NCI-H748 (cell line): Measurements from ENCODE around the gene BLM.

Experiments
- DNase-seq: peaks from one replicate; lab custom pipeline; 2025; ENCODE audit not compliant: unreplicated experiment; lab: John Stamatoyannopoulos, UW

BLM gene

DNA sequence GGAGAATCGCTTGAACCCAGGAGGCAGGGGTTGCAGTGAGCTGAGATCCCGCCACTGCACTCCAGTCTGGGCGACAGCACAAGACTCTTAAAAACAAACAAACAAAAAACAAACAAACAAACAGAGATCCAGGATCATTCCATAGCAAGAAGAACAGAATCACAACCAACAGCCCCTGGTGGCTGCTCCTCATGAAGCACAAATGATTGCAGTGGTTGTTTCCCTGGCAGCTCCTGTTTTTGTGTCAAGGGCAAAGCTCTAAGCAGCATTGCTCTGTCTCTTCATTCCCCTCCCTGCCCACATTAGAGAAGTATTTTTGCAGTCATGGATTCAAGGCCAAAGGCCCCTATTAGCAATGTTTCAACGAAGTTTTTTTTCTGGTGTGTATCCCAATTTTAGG lies 25.8 kb upstream of the BLM start:
- DNase-seq: no peak

DNA sequence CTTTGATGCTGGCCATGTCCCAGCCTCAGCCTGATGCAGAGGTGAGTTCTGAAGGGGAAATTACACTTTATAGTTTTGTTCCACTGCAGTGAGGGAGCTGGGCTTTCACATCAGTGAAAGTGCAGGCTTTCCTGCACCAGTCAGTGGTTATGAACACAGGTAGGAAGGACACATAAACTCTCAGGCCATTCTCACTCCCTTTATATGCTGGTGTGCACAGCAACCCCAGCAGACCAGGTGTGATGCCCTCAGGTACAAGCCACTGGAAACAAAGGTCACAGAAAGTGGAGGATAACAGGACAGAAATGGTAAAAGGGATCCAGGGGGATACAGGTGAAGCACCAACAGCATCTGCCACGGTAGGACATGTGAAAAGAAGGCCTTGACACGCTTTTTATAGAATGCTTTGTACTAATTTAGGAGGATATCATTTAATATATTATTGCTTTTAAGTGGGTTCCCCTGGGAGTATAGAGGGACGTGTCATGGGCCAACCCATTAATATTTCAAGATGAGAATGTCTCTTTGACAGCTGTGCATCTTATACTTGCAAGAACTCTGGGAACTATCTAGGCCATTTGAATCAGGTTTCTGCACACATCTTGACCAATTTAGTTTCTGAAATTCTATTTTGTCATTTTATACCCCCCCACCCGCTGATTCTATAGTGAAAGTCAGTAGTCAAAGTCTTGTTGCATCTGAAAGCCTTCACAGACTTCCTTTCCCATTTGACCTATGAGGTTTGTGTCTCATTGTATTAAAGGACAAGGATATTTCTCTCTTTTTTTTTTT lies 25.0 kb upstream of the BLM start:
- DNase-seq: no peak

DNA sequence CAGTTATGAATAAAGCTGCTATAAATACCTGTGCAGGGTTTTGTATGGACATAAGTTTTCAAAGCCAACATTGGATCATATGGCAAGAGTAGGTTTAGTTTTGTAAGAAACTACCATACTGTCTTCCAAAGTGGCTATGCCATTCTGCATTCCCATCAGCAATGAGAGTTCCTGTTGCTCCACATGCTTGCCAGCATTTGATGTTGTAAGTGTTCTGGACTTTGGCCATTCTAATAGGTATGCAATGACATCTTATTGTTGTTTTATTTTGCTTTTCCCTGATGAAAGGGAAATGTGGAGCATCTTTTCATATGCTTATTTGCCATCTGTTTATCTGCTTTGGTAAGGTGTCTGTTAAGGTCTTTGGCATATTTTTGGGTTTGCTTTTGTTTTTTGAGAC lies 22.2 kb upstream of the BLM start:
- DNase-seq: no peak

DNA sequence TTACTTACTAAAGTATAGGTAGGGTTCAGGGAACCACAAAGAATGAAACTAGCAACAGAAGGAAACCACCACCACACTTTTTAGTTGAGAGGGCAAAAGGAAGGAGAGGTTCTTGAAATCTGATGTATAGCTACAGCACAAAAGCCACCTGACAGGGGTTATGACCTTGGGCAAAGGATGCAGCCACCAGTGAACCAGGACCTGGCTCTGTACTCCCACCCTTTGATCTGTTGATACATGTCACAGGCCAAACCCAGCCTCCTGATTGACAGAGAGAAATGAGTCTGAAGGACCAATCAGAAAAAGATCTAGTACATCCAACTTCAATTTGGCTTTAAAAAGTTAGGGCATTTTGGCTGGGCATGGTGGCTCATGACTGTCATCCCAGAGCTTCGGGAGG lies 20.0 kb upstream of the BLM start:
- no peak for DNase-seq

DNA sequence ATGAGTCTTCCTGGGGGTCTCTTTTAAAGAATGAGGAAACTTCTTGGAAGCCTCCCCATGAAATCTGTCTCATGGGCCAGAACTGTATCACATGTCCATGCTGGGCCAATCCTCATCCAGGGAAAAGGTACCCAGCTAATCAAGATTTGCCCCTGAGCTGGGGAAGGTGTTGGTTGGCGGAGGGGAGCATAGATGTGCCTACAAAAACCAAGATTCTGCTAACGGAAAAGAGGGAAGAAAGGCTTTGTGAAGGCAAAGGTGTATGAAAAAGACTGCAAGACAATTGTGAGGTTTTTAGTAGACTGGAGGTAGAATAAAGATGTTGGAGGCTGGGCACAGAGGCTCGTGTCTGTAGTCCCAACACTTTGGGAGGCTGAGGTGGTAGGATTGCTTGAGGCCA lies 18.5 kb upstream of the BLM start:
- no peak for DNase-seq

DNA sequence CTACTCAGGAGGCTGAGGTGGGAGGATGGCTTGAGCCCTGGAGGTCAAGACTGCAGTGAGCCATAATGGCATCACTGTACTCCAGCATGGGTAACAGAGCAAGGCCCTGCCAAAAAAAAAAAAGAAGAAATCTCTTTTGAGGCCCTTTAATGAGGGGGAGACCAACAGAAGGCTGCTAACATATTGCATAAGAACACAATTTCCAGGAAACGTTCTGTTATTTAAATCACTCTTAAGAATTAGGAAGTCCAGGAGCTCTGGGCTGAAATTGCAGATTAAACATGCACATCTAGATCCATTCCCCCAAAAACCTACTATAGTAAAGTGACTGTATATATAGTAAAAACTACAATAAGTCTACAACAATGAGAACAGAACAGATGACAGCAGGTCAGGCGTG lies 16.1 kb upstream of the BLM start:
- no peak for DNase-seq

DNA sequence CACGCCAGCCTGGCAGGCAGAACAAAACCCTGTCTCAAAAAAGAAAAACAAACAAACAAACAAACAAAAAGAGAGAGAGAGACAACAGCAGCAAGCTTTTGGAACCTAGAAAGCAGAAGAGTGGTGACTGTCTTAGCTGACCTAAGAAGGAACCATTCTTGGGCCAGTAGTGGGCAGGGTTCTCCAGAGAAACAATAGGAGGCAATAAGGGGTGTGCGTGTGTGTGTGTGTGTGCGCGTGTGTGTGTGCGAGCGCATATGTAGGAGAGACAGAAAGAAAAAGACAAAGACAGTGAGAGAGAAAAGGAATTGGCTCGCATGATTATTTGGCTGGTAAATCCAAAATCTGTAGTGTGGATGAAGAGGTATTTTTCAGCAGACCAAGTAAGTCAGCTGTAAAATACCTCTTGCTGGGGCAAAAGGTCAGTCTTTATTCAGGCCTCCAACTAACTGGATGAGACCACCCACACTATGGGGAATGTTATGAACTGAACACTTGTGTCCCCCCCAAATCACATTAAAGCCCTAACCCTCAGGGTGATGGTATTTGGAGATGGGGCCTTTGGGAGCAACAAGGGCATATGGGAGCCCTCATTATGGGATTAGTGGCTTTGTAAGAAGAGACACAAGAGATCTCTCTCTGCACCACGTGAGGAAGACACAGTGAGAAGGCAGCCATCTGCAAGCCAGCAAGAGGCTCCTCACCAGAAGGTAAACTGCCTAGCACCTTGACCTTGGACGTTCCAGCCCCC lies 15.1 kb upstream of the BLM start:
- DNase-seq: no peak

DNA sequence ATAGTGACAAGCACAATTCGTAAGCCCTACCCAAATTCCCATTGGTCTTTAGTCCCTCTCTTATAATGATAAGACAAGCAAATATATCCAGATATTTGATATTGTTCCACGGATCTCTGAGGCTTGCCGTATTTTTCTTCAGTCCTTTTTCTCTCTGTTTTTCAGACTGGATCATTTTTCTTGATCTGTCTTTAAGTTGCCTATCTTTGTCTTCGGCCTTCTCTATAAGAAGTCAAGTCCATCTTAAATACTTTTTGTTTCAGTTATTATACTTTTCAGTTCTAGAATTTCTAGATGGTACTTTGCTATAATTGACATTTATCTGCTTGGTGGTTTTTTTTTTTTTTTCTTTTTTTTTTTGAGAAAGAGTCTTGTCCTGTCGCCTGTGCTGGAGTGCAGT lies 13.7 kb upstream of the BLM start:
- no peak for DNase-seq

DNA sequence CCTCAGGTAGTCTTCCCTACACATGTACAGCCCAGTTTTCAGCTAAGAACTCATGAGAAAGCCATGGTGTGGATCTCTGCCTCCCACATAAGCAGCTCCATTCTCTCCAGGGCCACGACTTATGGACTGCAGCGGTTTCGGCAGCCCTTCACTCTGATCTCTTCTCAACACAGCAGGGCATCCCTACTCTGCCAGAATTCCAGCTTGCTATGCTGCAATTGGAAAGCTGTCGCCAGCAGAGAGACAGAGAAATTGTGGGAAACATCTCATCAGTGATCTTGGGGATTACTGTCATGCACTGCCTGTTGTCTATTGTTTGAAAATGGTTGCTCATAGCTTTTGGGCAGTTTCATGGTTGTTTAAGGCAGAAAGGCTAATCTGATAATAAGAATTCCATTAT lies 11.9 kb upstream of the BLM start:
- no peak for DNase-seq

DNA sequence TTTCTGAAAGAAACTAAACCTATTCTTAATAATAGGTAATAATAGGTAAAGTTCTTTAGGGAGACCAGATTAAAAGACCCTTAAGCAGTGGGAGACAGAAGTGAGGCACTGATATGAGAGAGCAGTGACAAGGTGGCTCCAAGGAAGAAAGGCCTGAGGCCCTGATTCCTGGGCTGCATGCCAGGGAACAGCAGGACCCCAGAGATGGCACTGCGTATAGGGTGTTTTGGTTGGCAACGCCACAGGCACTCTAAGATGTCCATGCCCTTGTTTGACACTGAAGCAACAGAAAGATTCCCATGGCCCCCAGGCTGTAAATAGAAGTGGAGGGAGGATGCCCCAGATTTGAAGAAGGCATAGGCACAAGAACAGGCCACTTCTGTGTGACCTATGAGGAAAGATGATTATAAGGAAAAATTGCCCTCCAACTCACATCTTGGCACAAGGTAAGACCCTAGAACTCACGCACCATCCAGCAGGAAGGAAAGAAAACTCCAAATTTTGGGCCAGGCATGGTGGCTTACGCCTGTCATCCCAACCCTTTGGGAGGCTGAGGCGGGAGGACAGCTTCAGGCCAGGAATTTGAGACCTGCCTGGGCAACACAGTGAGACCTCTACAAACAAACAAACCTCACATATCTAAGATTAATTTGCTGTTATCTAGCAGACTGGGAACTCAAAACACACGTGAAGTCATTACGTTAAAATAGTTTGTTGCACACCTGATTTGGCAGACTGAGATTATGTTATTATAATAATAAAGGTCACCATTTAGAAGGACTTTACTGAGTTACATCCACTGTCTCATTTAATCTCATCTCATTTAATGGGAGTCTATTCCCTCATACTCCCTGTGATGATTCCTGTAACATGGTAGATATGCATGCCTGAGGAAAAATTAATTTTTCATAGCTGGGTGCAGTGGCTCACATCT lies 10.5 kb upstream of the BLM start:
- peak; percentile 56 for DNase-seq

DNA sequence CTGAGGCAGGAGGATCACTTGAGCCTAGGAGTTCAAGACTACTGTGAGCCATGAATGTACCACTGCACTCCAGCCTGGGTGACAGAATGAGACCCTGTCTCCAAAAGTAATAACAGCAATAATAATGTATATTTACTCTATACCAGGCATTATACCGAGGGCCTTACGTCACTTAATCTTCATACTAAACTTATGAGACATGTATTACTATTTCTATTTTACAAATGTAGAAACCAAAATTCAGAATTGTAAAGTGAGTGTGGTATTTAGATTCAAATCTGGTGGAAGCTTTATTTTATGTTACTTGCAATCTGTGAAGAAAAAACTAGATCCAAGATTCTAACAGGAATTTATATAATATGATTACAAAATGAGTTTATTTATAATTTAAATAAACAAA lies 9.7 kb upstream of the BLM start:
- DNase-seq: no peak

DNA sequence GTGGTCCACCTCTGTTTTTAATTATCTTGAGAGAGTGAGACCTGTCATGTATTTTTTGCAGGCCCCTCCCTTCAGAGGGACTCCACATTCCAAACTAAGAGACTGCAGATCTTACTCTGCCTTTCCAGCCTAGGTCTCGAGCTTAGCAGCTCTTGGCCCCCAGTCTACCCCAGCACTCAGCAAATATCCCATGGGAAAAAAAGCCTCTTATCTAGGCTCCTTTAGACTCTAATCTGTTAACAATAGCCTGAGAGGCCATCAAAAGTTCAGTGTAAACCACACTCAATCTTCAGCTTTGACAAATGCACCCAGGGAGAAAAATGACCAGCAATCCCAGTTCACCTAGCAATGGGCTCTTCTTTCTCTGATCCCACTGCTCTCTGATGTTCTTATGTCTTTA lies 8.6 kb upstream of the BLM start:
- no peak for DNase-seq

DNA sequence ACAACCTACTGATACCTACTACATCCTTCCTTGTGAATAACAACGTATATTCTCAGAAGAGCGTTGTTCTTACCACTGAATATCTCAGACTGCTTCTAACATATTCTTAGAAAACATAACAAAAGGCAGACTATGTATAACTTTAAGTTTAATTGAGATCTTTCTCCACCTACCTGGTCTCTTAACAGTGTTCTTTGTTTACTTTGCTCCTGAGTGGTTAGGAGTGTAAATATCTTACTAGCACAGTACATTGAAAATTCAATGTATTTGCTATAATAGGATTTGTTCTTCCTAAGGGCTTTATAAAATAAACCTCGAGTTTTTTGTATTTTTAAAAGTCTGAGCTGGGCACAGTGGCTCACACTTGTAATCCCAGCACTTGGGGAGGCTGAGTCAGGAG lies 7.9 kb upstream of the BLM start:
- DNase-seq: no peak

DNA sequence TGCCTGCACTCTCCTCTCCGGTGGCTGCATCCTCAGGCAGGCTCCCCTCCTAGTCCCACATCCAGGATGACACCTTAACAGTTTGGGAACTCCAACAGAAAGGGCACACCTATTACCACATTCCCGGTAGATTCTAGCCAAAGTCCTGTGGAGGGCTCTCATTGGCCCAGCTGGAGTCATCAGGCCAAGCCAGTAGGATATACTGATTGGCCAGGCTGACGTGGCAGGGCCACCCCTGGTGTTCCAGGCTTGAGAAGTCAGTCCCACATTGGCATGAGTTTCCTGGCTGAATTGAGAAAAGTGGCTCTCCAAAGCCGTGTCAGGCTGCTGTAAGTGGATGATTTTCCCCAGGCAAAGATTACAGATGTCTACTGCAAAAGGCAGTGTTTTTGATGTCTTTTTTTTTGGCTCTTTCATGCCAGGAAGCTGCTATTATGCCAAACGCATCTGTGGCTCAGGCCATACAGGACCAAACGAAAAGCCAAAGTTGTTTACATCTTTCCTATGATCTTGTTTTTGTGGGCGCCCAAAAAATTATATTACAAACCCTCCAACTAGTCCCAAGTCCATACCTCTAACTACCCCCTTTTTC lies 6.6 kb upstream of the BLM start:
- DNase-seq: no peak

DNA sequence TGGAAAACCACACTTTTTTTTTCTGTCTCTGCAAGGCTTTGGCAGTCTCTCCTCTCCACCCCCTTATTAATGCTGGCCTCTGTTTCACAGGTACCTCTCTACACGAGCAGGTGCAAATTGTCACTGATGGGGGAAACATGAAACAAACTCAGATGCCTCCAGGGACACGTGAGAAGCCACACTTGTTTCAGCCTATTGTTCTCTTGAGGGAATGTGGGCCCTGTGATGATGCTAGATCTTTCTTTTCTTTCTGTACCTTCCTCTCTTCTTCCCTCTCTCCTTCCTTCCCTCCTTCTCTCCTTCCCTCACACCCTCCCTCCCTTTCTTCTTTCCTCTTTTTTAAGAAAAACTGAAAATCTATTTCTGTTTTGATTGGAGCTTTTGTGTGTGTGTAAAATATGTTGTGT lies 5.7 kb upstream of the BLM start:
- DNase-seq: peak; percentile 2

DNA sequence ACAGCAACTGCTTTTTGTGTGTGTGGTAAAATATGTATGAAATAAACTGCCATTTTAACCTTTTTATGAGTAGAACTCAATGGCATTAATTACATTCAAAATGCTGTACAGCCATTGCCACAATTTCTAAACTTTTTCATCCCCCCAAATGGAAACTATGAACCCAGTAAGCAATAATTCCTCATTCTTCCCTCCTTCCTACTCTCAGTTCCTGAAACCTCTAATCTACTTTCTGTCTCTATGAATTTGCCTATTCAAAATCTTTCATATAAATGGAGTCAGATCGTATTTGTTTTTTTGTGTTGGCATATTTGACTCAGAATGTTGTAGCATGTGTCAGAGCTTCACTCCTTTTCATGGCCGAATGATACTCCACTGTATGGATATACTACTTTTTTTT lies 5.3 kb upstream of the BLM start:
- no peak for DNase-seq

DNA sequence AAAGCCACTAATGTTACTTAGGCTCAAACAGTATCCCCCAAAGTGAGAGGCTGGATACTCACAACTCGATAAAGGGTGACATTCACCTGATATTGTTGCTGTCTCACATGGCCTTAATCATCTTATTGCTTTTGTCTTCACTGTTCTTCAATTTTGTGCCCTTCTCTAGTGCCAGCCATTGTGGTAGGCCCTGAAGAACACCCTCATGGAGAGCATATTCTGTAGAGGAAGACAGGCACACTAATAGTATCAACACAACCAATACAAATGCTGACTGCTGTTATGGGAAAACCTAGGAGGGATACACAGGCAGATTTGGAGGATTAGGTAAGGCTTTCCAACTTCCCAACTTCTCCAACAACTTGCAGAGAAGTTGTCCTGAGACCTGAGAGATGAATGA lies 4.1 kb upstream of the BLM start:
- DNase-seq: no peak

DNA sequence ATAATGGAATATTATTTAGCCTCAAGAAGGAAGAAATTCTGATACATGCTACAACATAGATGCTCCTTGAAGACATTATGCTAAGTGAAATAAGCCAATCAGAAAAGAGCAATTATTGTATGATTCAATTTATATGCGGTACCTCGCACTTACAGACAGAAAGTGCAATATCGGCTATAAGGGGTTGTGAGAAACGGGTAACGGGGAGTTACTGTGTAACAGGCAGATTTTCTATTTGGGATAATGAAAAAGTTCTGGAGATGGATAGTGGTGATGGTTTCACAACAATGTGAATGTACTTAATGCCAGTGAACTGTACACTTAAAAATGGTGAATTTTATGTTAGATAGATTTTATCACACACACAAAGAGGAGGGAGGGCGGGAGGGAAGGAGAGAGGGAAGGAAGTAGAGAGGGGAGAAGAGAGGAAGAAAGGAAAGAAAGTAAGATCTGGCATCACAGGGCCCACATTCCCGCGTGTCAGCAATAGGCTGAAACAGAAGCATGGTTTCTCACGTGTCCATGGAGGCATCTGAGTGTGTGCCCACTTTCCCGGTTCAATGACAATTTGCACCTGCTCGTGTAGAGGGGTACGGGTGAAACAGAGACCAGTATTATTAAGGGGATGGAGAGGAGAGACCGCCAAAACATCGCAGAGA lies 700 bp upstream of the BLM start:
- DNase-seq: peak; percentile 13

DNA sequence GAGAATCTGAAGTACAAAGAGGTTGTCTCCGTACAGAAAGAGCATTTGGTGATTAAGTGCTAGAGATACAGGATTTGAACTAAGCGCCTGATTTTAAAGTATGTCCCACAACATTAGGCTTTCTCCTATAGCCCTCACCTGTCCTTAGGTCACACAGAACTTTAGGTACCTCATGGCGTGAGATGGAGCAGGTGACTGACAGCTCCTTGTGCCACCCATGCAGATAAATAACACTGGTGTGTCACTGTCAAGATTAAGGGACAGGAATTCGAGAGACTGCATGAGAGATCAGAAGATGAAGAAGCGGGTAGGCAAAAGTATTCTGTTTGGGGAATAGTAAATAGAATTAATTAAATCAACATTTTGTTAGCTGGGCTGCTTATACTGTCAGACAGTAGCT lies 1.1 kb downstream of the BLM start:
- DNase-seq: no peak

DNA sequence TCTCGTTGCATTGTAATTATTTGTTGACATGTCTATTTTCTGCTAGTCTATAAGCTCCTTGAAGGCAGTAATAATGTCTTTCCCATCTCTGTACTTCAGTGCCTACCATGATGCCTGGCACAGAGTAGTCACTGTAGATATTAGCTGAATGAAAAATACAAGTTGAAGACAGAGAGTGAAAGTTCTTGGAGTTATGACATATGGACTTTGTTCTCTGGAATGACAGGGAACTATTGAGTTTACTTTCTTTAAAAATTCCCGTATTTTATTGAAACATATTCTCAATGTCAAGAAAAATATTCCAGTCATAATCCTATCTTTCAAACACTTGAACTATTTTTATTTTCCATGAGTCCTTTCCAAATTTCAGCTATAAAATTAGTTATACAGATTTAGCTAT lies 3.0 kb downstream of the BLM start:
- no peak for DNase-seq

DNA sequence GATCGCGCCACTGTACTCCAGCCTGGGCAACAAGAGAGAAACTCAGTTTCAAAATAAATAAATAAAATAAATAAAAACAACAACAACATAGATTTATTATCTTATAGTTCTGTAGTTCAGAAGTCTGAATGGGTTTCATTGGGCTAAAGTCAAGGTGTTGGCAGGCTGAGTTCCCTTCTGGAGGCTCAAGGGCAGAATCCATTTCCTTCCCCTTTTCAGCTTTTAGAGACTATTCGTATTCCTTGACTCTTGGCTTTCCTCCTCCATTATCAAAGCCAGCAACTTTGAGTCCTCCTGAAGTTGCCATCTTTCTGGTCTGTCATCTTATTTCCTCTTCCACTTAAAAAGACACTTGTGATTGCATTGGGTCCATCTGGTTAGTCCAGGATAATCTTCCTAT lies 12.1 kb downstream of the BLM start:
- DNase-seq: no peak
